HepG2 (cell line): ENCODE results near the gene GLDC. TPM values are rescaled to one million over a fixed set of nuclear protein-coding genes. Genes with fewer than 3 reads are reported as not detected.

Source experiments
- BRD4 ChIP-seq: sonication (generic); formaldehyde crosslinking; IDR thresholded peaks from 2 replicates; pipeline ENCODE4 v1.4.0; 2020; ENCODE audit warnings: missing genetic modification reagents
- CREB1 ChIP-seq, 2 experiments: fragments of 450-650 bp in 1 of 2; IDR thresholded peaks; 2 replicates each; pipeline ENCODE4 v1.6.1; 2016 to 2017; ENCODE audit warnings: control low read depth in 1 of 2, mild to moderate bottlenecking in 1 of 2, missing compliant biosample characterization in 1 of 2, missing genetic modification characterization in 1 of 2
- CREM ChIP-seq, 2 experiments: sonication (generic) in 1 of 2; formaldehyde crosslinking in 1 of 2; IDR thresholded peaks; 2 replicates each; pipeline versions ENCODE4 v1.4.0 to v1.6.1; 2016 to 2020; ENCODE audit warnings: antibody characterized with exemption in 1 of 2, mild to moderate bottlenecking in 1 of 2, missing genetic modification reagents in 1 of 2
- EP300 ChIP-seq, 3 experiments: sonication (generic) in 1 of 3; formaldehyde crosslinking in 1 of 3; IDR thresholded peaks; 2 replicates each; pipeline versions ENCODE4 v1.5.1 to v1.6.1; 2011 to 2020; ENCODE audit warnings: low read depth in 2 of 3, low read length in 2 of 3, borderline replicate concordance in 1 of 3, improper control_type of control experiment in 1 of 3, mild to moderate bottlenecking in 1 of 3, missing genetic modification reagents in 1 of 3, moderate library complexity in 1 of 3
- HDAC1 ChIP-seq: sonication (generic); formaldehyde crosslinking; IDR thresholded peaks from 2 replicates; pipeline ENCODE4 v1.5.1; 2020; ENCODE audit warnings: mild to moderate bottlenecking, missing genetic modification reagents
- IKZF5 ChIP-seq: IDR thresholded peaks from 2 replicates; pipeline ENCODE4 v1.6.1; 2018; ENCODE audit warnings: missing genetic modification reagents, mild to moderate bottlenecking, missing compliant biosample characterization
- KAT8 ChIP-seq: IDR thresholded peaks from 2 replicates; pipeline ENCODE4 v1.6.1; 2016; ENCODE audit warnings: missing genetic modification reagents, missing compliant biosample characterization
- MXI1 ChIP-seq: IDR thresholded peaks from 3 replicates; pipeline ENCODE4 v1.6.1; 2012; ENCODE audit warnings: low read depth, low read length, inconsistent platforms, borderline replicate concordance
- NFIC ChIP-seq: IDR thresholded peaks from 2 replicates; pipeline ENCODE4 v1.6.1; 2012; ENCODE audit warnings: mild to moderate bottlenecking, low read length, inconsistent platforms
- TEAD3 ChIP-seq: optimal IDR thresholded peaks from 2 replicates; pipeline ENCODE3; 2016; ENCODE audit warnings: borderline replicate concordance
- XBP1 ChIP-seq: sonication (generic); formaldehyde crosslinking; IDR thresholded peaks from 2 replicates; pipeline ENCODE4 v1.5.0; 2020; ENCODE audit warnings: missing genetic modification reagents
- ZBTB8A ChIP-seq: sonication (generic); formaldehyde crosslinking; IDR thresholded peaks from 2 replicates; pipeline ENCODE4 v1.4.0; 2020; ENCODE audit warnings: mild to moderate bottlenecking, low read depth, missing genetic modification reagents, borderline replicate concordance
- ZFP91 ChIP-seq: sonication (generic); formaldehyde crosslinking; IDR thresholded peaks from 2 replicates; pipeline ENCODE4 v1.9.0; 2022; ENCODE audit warnings: missing genetic modification reagents, mild to moderate bottlenecking, borderline replicate concordance
- ZFYVE20 ChIP-seq: sonication (generic); formaldehyde crosslinking; IDR thresholded peaks from 2 replicates; pipeline ENCODE4 v1.8.0; 2023; ENCODE audit warnings: low read depth, mild to moderate bottlenecking, moderate library complexity, missing genetic modification reagents, borderline replicate concordance
- ZGPAT ChIP-seq: IDR thresholded peaks from 2 replicates; pipeline ENCODE4 v1.6.1; 2016; ENCODE audit warnings: mild to moderate bottlenecking
- ZKSCAN8 ChIP-seq: IDR thresholded peaks from 2 replicates; pipeline ENCODE4 v1.6.1; 2016; ENCODE audit warnings: borderline replicate concordance, missing genetic modification reagents, missing compliant biosample characterization
- ZNF326 ChIP-seq: sonication (generic); formaldehyde crosslinking; IDR thresholded peaks from 2 replicates; pipeline ENCODE4 v1.4.0; 2020; ENCODE audit warnings: missing genetic modification reagents, borderline replicate concordance
- ZNF460 ChIP-seq: sonication (generic); formaldehyde crosslinking; IDR thresholded peaks from 2 replicates; pipeline ENCODE4 v1.5.1; 2020; ENCODE audit warnings: missing genetic modification reagents, mild to moderate bottlenecking, borderline replicate concordance
- ZNF530 ChIP-seq: sonication (generic); formaldehyde crosslinking; IDR thresholded peaks from 2 replicates; pipeline ENCODE4 v1.5.0; 2020; ENCODE audit warnings: low read depth, mild to moderate bottlenecking, missing genetic modification reagents
- ZSCAN9 ChIP-seq: IDR thresholded peaks from 2 replicates; pipeline ENCODE4 v1.6.1; 2016; ENCODE audit warnings: borderline replicate concordance
- polyA plus RNA-seq, 8 experiments: library from polyadenylated mRNA; depleted of rRNA in 3 of 8; stranded (reverse) in 7 of 8; unstranded in 1 of 8; fragments of >200 nt; fragmentation: Illumina TruSeq in 4 of 8; extraction: Trizol in 4 of 8; gene quantifications; 2 replicates each; pipeline versions ENCODE4 v1.2.1 to v1.2.3, GENCODE V29; 2011 to 2016; ENCODE audit warnings: low read depth in 4 of 8, missing spikeins in 1 of 8, mixed read lengths in 1 of 8; ENCODE audit not compliant: insufficient read depth in 1 of 8
- total RNA-seq, 5 experiments: library from RNA; depleted of rRNA; stranded (reverse); fragments of >200 nt; fragmentation: Illumina TruSeq; extraction: Trizol; gene quantifications; 2 replicates each; pipeline ENCODE4 v1.2.3, GENCODE V29; 2016; ENCODE audit warnings: low read depth in 1 of 5
- TF ChIP-seq, protein P1 (sequence below): sonication (generic); formaldehyde crosslinking; IDR thresholded peaks from 2 replicates; pipeline ENCODE4 v1.5.0; 2020; ENCODE audit warnings: missing genetic modification reagents, mild to moderate bottlenecking, borderline replicate concordance
- TF ChIP-seq, protein P2 (sequence below): sonication (generic); formaldehyde crosslinking; IDR thresholded peaks from 2 replicates; pipeline ENCODE4 v1.5.0; 2020; ENCODE audit warnings: mild to moderate bottlenecking, missing genetic modification reagents

The GLDC gene
- total and polyA plus RNA-seq, 2 of the 13 experiments (the other 11 are each of a cell fraction or from before 2014, with no cell fraction given) = 59.3 to 115 TPM

- TF ChIP-seq, protein P1, sequence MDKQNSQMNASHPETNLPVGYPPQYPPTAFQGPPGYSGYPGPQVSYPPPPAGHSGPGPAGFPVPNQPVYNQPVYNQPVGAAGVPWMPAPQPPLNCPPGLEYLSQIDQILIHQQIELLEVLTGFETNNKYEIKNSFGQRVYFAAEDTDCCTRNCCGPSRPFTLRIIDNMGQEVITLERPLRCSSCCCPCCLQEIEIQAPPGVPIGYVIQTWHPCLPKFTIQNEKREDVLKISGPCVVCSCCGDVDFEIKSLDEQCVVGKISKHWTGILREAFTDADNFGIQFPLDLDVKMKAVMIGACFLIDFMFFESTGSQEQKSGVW (CRISPR knock-in tag) = no peak
- no peak for TF ChIP-seq ZBTB8A (CRISPR knock-in tag)
- TF ChIP-seq ZNF460 = no peak
- 0 out of 2 replicates have a peak, but pooled peaks have one; percentile 20 for TF ChIP-seq KAT8 (CRISPR knock-in tag)
- no peak for TF ChIP-seq CREB1 (IDR thresholded peaks at IDR 0.05)
- no peak for TF ChIP-seq CREB1 (CRISPR knock-in tag; IDR thresholded peaks at IDR 0.05)
- TF ChIP-seq TEAD3 (CRISPR knock-in tag) = peak; percentile 64
- TF ChIP-seq EP300 (IDR thresholded peaks at IDR 0.05; ENCODE audit: low read depth in 2 of 2, low read length in 2 of 2) = peak in 1 of 2 experiments; percentile 69; a peak in 2 of 4 replicates
- no peak for TF ChIP-seq EP300 (CRISPR knock-in tag; IDR thresholded peaks at IDR 0.05; ENCODE audit: borderline replicate concordance)
- no peak for TF ChIP-seq ZFYVE20 (CRISPR knock-in tag)
- TF ChIP-seq MXI1 = no peak
- no peak for TF ChIP-seq XBP1 (CRISPR knock-in tag)
- no peak for TF ChIP-seq ZNF326 (CRISPR knock-in tag)
- no peak for TF ChIP-seq ZSCAN9
- no peak for TF ChIP-seq ZNF530 (CRISPR knock-in tag)
- 0 out of 2 replicates have a peak, but pooled peaks have one; percentile 42 for TF ChIP-seq HDAC1 (CRISPR knock-in tag)
- TF ChIP-seq BRD4 = no peak
- TF ChIP-seq, protein P2, sequence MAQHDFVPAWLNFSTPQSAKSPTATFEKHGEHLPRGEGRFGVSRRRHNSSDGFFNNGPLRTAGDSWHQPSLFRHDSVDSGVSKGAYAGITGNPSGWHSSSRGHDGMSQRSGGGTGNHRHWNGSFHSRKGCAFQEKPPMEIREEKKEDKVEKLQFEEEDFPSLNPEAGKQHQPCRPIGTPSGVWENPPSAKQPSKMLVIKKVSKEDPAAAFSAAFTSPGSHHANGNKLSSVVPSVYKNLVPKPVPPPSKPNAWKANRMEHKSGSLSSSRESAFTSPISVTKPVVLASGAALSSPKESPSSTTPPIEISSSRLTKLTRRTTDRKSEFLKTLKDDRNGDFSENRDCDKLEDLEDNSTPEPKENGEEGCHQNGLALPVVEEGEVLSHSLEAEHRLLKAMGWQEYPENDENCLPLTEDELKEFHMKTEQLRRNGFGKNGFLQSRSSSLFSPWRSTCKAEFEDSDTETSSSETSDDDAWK (CRISPR knock-in tag) = no peak
- peak; percentile 33; the same call in 1 of the 2 replicates for TF ChIP-seq NFIC
- TF ChIP-seq CREM (IDR thresholded peaks at IDR 0.05) = peak; percentile 38; the same call in 1 of the 2 replicates
- TF ChIP-seq CREM (CRISPR knock-in tag; IDR thresholded peaks at IDR 0.05) = no peak
- TF ChIP-seq ZGPAT (CRISPR knock-in tag) = peak; percentile 33; the same call in 1 of the 2 replicates
- TF ChIP-seq ZFP91 (CRISPR knock-in tag) = no peak
- TF ChIP-seq ZKSCAN8 (CRISPR knock-in tag) = no peak
- TF ChIP-seq IKZF5 = 0 out of 2 replicates have a peak, but pooled peaks have one; percentile 38
Observed at GRCh38 chr9:6628704-6629103, 16.8 kb downstream of the GLDC start (continued).
